WTC11 (cell line): ENCODE results near the gene IFT20. TPM values are rescaled to one million over a fixed set of nuclear protein-coding genes. Genes with fewer than 3 reads are reported as not detected.

ENCODE experiments used
- ATAC-seq: fragments of 200-7000 bp; cut with Tn5 transposase; 2 replicates; pipeline ENCODE4 v1.10.0; 2021; ENCODE audit warnings: mild to moderate bottlenecking, moderate library complexity
- CTCF ChIA-PET: fragments of 300-600 bp; sonication (Branson Sonifier 250); formaldehyde crosslinking; loops from one replicate; lab custom pipeline; 2021; ENCODE audit warnings: antibody characterized with exemption; lab: Charles Lee
- POLR2A ChIA-PET: fragments of 350-600 bp; sonication (Branson Sonifier 250); formaldehyde crosslinking; loops from one replicate; lab custom pipeline; 2021; ENCODE audit warnings: antibody characterized with exemption; lab: Charles Lee
- DNase-seq: peaks from one replicate; pipeline ENCODE4 v3.0.0; 2021; ENCODE audit warnings: low spot score
- H3K27ac Mint-ChIP-seq: 2 replicates; pipeline ENCODE4 v1.8.0; 2021; ENCODE audit warnings: mixed read lengths
- H3K27me3 Mint-ChIP-seq: 2 replicates; pipeline ENCODE4 v1.8.0; 2021; ENCODE audit warnings: low read depth, mild to moderate bottlenecking, moderate library complexity, mixed read lengths
- H3K36me3 Mint-ChIP-seq: 2 replicates; pipeline ENCODE4 v1.8.0; 2021; ENCODE audit warnings: mixed read lengths
- H3K4me1 Mint-ChIP-seq: 2 replicates; pipeline ENCODE4 v1.8.0; 2022; ENCODE audit warnings: mixed read lengths
- H3K4me3 Mint-ChIP-seq: 2 replicates; pipeline ENCODE4 v1.8.0; 2021; ENCODE audit warnings: mild to moderate bottlenecking, moderate library complexity, mixed read lengths
- H3K9me3 Mint-ChIP-seq: 2 replicates; pipeline ENCODE4 v1.8.0; 2021; ENCODE audit warnings: mixed read lengths
- AFF4 ChIP-seq: sonication (generic); formaldehyde crosslinking; IDR thresholded peaks from 2 replicates; pipeline ENCODE4 v1.8.1; 2023; ENCODE audit warnings: mild to moderate bottlenecking, missing genetic modification reagents, borderline replicate concordance
- AR ChIP-seq: fragments of 250-450 bp; sonication (Bioruptor Pico); IDR thresholded peaks from 2 replicates; pipeline ENCODE4 v1.9.0; 2021; ENCODE audit warnings: mild to moderate bottlenecking
- ATF3 ChIP-seq: sonication (generic); formaldehyde crosslinking; conservative IDR thresholded peaks from 2 replicates; pipeline ENCODE4 v1.8.1; 2022; ENCODE audit warnings: mild to moderate bottlenecking, missing genetic modification reagents
- ATF6 ChIP-seq: sonication (generic); formaldehyde crosslinking; IDR thresholded peaks from 2 replicates; pipeline ENCODE4 v1.8.1; 2023; ENCODE audit warnings: mild to moderate bottlenecking, missing genetic modification reagents
- E2F1 ChIP-seq: sonication (generic); formaldehyde crosslinking; IDR thresholded peaks from 2 replicates; pipeline ENCODE4 v1.8.0; 2022; ENCODE audit warnings: mild to moderate bottlenecking, missing genetic modification reagents
- ESRRA ChIP-seq: sonication (generic); formaldehyde crosslinking; IDR thresholded peaks from 2 replicates; pipeline ENCODE4 v1.8.1; 2022; ENCODE audit warnings: mild to moderate bottlenecking, missing genetic modification reagents, borderline replicate concordance
- FOXK1 ChIP-seq: sonication (generic); formaldehyde crosslinking; IDR thresholded peaks from 2 replicates; pipeline ENCODE4 v1.8.0; 2022; ENCODE audit warnings: mild to moderate bottlenecking, moderate library complexity, missing genetic modification reagents
- FOXP1 ChIP-seq: sonication (generic); formaldehyde crosslinking; IDR thresholded peaks from 2 replicates; pipeline ENCODE4 v1.8.0; 2022; ENCODE audit warnings: missing genetic modification reagents, mild to moderate bottlenecking, moderate library complexity, borderline replicate concordance
- GTF2I ChIP-seq: fragments of 250-450 bp; sonication (Bioruptor Pico); conservative IDR thresholded peaks from 2 replicates; pipeline ENCODE4 v1.4.0; 2021; ENCODE audit warnings: mild to moderate bottlenecking
- IRF2 ChIP-seq: sonication (generic); formaldehyde crosslinking; IDR thresholded peaks from 2 replicates; pipeline ENCODE4 v1.8.0; 2022; ENCODE audit warnings: low read depth, missing genetic modification reagents, borderline replicate concordance
- SOX15 ChIP-seq: fragments of 250-450 bp; sonication (Bioruptor Pico); IDR thresholded peaks from 2 replicates; pipeline ENCODE4 v1.9.0; 2021; ENCODE audit warnings: mild to moderate bottlenecking
- TCF7 ChIP-seq: sonication (generic); formaldehyde crosslinking; IDR thresholded peaks from 2 replicates; pipeline ENCODE4 v1.8.0; 2022; ENCODE audit warnings: mild to moderate bottlenecking, low read depth, missing genetic modification reagents, moderate library complexity
- ZMAT4 ChIP-seq: fragments of 250-450 bp; sonication (Bioruptor Pico); IDR thresholded peaks from 2 replicates; pipeline ENCODE4 v1.9.0; 2021; ENCODE audit warnings: mild to moderate bottlenecking
- ZNF138 ChIP-seq: sonication (generic); formaldehyde crosslinking; conservative IDR thresholded peaks from 2 replicates; pipeline ENCODE4 v1.8.1; 2022; ENCODE audit warnings: mild to moderate bottlenecking, moderate library complexity, missing genetic modification reagents
- total RNA-seq: library from RNA; stranded (reverse); gene quantifications from 3 replicates; pipeline ENCODE4 v1.2.3, GENCODE V29; 2021

IFT20 gene
- total RNA-seq, 1 experiment from 2014 or later = 17.6 TPM

- TF ChIP-seq AFF4 (no peak), TCF7 (CRISPR knock-in tag) (no peak)
Observed at GRCh38 chr17:28367641-28368305, 32.5 kb upstream of the IFT20 start (continued).

GRCh38 chr17:28366605-28367004, 31.3 kb upstream of the IFT20 start:
- no peak overlapping the region for H3K4me3 Mint-ChIP-seq
- H3K27me3 Mint-ChIP-seq = peaks cover 5% of the 10 kb centered on the region; the same call in 1 of the 2 replicates
- H3K4me1 Mint-ChIP-seq = peaks cover 15% of the 10 kb centered on the region
- H3K9me3 Mint-ChIP-seq = no peaks in the 10 kb centered on the region
- DNase-seq (no peak), ATAC-seq (no peak)
- TF ChIP-seq IRF2 (CRISPR knock-in tag) = no peak
- no peak for TF ChIP-seq GTF2I
- no peak for TF ChIP-seq AR
- 0 out of 2 replicates have a peak, but pooled peaks cover 3% of the 10 kb centered on the region for H3K36me3 Mint-ChIP-seq
- CTCF ChIA-PET = interaction anchor here (0.6 to 2.5 kb wide), 9 partner anchors 9 to 133 kb away, joined by 3 to 16 read pairs (median 4); partner anchors contain the start of gene POLDIP2
- no peak overlapping the region for H3K27ac Mint-ChIP-seq
- POLR2A ChIA-PET = interaction anchor here (1.3 kb wide), 1 partner anchor 9 kb away, joined by 12 read pairs; the partner anchor contains the start of gene POLDIP2

GRCh38 chr17:28365487-28365886, 30.2 kb upstream of the IFT20 start:
- H3K27ac Mint-ChIP-seq = no peak overlapping the region
- POLR2A ChIA-PET = no interaction called here
- peaks cover 9% of the 10 kb centered on the region for H3K4me1 Mint-ChIP-seq
- no peak for ATAC-seq
- no peak for DNase-seq
- no peak overlapping the region for H3K4me3 Mint-ChIP-seq
- peaks cover 13% of the 10 kb centered on the region for H3K36me3 Mint-ChIP-seq
- TF ChIP-seq FOXK1 = no peak
- no peak for TF ChIP-seq ATF6
- TF ChIP-seq E2F1 (CRISPR knock-in tag) = no peak
- no peak for TF ChIP-seq ESRRA (CRISPR knock-in tag)
- no peak for TF ChIP-seq SOX15
- TF ChIP-seq FOXP1 (CRISPR knock-in tag) = no peak
- TF ChIP-seq ZNF138 (CRISPR knock-in tag) = no peak
- no peak for TF ChIP-seq ZMAT4 (CRISPR knock-in tag)
- TF ChIP-seq ATF3 (CRISPR knock-in tag) = no peak
- no peaks in the 10 kb centered on the region for H3K9me3 Mint-ChIP-seq
- no peaks in the 10 kb centered on the region; the same call in 1 of the 2 replicates for H3K27me3 Mint-ChIP-seq
- CTCF ChIA-PET = interaction anchor here (2.0 to 2.5 kb wide), 2 partner anchors 8 to 51 kb away, joined by 7 to 16 read pairs; partner anchors contain the start of gene POLDIP2
